Bronchial epithelial cell (primary cell): ENCODE results near the gene KCNG4. TPM values are rescaled to one million over a fixed set of nuclear protein-coding genes. Genes with fewer than 3 reads are reported as not detected.

Experiments used
- DNase-seq: peaks from one replicate; pipeline ENCODE4 v3.0.0-alpha.2; 2010; ENCODE audit warnings: low read depth
- FAIRE-seq: peaks from 2 replicates; lab custom pipeline; 2011; peaks lifted over from hg19 to GRCh38; lab: Jason Lieb, UNC
- H3K27me3 ChIP-seq: 2 replicates; pipeline ENCODE4 v1.5.1; 2011; ENCODE audit warnings: low read length; ENCODE audit not compliant: control insufficient read depth, insufficient read depth
- H3K36me3 ChIP-seq: 2 replicates; pipeline ENCODE4 v1.5.1; 2011; ENCODE audit warnings: low read length; ENCODE audit not compliant: control insufficient read depth, insufficient read depth
- H3K4me3 ChIP-seq: 2 replicates; pipeline ENCODE4 v1.5.1; 2011; ENCODE audit warnings: mild to moderate bottlenecking, low read depth, low read length, control low read depth
- total RNA-seq: library from RNA; depleted of rRNA; stranded (reverse); fragments of >200 nt; gene quantifications from 2 replicates; pipeline ENCODE4 v1.2.1, GENCODE V29; 2014
- TF ChIP-seq, protein P1 (sequence below): IDR thresholded peaks from 2 replicates; pipeline ENCODE4 v1.5.1; 2011; ENCODE audit warnings: mild to moderate bottlenecking, moderate library complexity, low read length, control low read depth, inconsistent platforms; ENCODE audit not compliant: insufficient read depth, severe bottlenecking

KCNG4 gene
- total RNA-seq, 1 donor from 2014 or later: not detected

DNA sequence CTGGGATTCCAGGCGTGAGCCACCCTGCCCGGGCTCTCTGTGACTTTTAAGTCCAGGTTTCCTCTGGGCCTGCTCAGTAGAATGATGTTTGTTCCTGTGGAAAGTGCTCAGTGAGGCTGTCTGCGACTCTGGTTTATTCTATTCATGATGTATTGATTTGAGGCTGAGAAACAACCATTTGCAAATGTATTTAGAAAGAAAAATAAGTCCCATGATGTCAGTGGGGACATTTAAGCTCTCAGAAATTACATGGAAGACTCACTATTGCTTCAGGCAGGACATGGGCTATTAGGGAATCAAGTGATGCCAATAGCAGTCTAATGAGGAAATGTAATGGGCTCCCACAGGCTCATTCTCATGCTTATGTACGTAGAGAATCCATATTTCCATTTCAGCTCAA lies 22.2 kb upstream of the KCNG4 start:
- H3K27me3 ChIP-seq: no peaks in the 10 kb centered on the region
- no peak overlapping the region for H3K4me3 ChIP-seq
- no peaks in the 10 kb centered on the region for H3K36me3 ChIP-seq
- FAIRE-seq: no peak
- TF ChIP-seq, protein P1, sequence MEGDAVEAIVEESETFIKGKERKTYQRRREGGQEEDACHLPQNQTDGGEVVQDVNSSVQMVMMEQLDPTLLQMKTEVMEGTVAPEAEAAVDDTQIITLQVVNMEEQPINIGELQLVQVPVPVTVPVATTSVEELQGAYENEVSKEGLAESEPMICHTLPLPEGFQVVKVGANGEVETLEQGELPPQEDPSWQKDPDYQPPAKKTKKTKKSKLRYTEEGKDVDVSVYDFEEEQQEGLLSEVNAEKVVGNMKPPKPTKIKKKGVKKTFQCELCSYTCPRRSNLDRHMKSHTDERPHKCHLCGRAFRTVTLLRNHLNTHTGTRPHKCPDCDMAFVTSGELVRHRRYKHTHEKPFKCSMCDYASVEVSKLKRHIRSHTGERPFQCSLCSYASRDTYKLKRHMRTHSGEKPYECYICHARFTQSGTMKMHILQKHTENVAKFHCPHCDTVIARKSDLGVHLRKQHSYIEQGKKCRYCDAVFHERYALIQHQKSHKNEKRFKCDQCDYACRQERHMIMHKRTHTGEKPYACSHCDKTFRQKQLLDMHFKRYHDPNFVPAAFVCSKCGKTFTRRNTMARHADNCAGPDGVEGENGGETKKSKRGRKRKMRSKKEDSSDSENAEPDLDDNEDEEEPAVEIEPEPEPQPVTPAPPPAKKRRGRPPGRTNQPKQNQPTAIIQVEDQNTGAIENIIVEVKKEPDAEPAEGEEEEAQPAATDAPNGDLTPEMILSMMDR: no peak
- no peak for DNase-seq

DNA sequence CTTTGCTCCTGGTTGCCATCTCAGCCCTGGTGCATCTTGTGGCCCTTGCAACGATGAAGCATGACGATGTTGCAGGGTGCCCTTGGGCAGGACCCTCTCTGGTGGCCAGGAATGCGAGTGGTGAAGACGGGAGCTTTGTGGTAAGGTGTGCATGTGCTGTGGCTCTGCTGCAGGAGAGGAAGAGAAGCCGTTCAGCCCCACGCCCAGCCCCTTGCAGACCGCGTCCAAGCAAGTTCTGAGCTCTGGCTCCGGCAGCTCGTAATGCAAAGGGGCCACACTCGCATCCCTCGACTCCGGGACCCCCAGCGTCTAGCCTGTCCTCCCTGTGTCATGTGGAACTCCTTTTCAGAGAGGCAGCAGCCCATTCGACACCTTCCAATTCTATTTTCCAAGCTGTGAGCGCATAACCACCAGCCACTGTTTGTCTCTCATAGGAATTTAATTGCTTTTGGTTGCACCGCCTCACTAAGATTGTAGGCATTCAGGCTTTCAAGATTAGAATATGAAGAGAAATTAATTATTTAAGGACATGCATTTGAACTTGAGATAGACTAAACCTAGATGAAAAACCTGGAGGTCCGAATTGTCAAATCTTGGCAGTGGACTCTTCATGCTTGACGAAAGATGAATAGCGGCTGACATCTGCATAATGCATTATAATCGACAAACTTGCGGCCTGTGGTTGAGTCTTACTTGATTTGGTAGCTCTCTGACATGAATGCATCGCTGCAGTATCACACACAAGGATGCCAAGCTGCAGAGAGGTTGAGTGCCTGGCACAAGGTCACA lies 21.1 kb upstream of the KCNG4 start:
- TF ChIP-seq, protein P1: no peak
- FAIRE-seq (no peak), DNase-seq (no peak)
- no peak overlapping the region for H3K4me3 ChIP-seq
- H3K27me3 ChIP-seq: peaks cover 2% of the 10 kb centered on the region
- H3K36me3 ChIP-seq: no peaks in the 10 kb centered on the region

DNA sequence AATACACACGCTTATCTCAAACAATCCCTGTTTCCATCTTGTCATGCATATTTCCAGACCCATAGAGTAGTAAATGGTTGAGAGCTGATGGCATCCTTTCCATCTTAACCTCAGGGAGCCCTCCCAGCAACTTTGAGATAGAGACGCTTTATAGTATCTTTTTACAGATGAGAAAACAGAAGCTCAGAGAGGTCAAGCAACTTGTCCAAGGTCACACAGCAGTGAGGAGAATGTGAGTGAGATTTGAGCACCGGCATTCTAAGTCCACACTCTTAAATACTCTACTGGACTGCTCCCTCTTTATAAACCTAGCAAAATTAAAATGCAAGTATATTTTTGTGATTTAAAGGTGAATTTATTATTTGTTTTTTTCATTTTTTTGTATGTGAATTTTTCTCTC lies 19.9 kb upstream of the KCNG4 start:
- Histone ChIP-seq H3K27me3 (peaks cover 4% of the 10 kb centered on the region), H3K4me3 (no peak overlapping the region), H3K36me3 (no peaks in the 10 kb centered on the region)
- TF ChIP-seq, protein P1: no peak
- DNase-seq: no peak
- FAIRE-seq: no peak

DNA sequence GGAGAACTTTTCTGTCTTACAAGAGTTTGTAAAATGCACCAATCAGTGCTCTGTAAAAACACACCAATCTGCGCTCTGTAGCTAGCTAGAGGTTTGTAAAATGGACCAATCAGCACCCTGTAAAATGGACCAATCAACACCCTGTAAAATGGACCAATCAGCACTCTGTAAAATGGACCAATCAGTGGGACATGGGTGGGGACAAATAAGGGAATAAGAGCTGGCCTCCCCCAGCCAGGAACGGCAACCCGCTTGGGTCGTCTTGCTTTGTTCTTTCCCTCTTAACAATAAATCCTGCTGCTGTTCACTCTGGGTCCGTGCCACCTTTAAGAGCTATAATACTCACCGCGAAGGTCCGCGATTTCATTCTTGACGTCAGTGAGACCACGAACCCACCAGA lies 18.5 kb upstream of the KCNG4 start:
- FAIRE-seq: no peak
- H3K4me3 ChIP-seq: no peak overlapping the region

DNA sequence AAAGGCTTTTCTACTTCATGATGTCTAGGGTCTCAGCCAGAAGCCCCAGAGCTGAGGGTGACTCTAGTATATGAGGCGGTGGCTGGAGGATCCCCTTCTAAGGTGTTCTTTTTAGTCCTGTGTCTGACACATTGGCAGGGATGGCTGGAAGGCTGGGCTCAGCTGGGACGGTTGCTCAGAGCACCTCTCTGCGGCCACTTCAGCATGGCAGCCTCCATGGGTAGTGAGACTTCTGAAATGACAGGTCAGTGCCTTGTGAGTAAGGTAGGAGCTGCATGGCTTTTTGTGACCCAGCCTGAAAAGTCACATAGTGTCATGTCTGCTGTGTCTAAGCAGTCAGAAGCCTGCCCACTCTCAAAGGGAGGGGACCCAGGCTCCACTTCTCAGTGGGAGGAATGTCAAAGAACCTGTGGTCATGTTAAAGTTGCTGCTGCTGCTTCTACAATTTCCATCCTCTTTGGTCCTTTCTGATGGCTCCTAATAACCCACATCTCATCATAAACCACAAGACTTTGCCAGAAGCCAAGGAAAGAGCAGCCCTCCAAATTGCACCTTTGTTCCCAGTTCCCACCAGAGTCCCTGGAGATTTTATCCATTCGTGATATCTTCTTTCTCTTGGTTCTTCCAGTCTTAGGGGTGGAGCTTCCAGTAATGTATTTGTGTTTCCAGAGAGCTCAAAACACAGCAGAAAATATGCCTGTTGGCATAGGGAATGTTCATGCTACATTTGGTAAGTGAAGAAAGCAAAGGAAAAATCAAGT lies 15.4 kb upstream of the KCNG4 start:
- Histone ChIP-seq H3K27me3 (peaks cover 4% of the 10 kb centered on the region), H3K36me3 (no peaks in the 10 kb centered on the region), H3K4me3 (no peak overlapping the region)
- DNase-seq (no peak), FAIRE-seq (no peak)
- TF ChIP-seq, protein P1: no peak

More for the DNA sequence above, 18.5 kb upstream of the KCNG4 start:
- Histone ChIP-seq H3K27me3 (peaks cover 4% of the 10 kb centered on the region), H3K36me3 (no peaks in the 10 kb centered on the region)
- DNase-seq: no peak
- TF ChIP-seq, protein P1: no peak
